HepG2 (cell line): ENCODE data around the gene ICE2. TPM values are rescaled to one million over a fixed set of nuclear protein-coding genes. Genes with fewer than 3 reads are reported as not detected.

Source experiments
- ATAC-seq: fragments of 200-7000 bp; cut with Tn5 transposase; 3 replicates; pipeline ENCODE4 v1.9.1; 2020; ENCODE audit warnings: mild to moderate bottlenecking, moderate library complexity
- BruUV-seq: library from RNA; stranded (reverse); fragments of 400-500 nt; replicated peaks from 2 replicates; lab custom pipeline; 2021; lab: Mats Ljungman, UMichigan
- CTCF ChIA-PET: fragments of 300-600 bp; formaldehyde crosslinking; extraction: SDS; loops from one replicate; lab custom pipeline; 2021; ENCODE audit warnings: low total read pairs, inconsistent platforms, low intra/inter-chr PET ratio; lab: Yijun Ruan, JAX
- POLR2A ChIA-PET: fragments of 350-600 bp; sonication (Branson Sonifier 250); formaldehyde crosslinking; loops from one replicate; lab custom pipeline; 2020; ENCODE audit warnings: antibody characterized with exemption, inconsistent platforms; lab: Yijun Ruan, JAX
- DNase-seq: peaks from one replicate; pipeline ENCODE4 v3.0.0-alpha.2; 2015; ENCODE audit warnings: low spot score
- FAIRE-seq: peaks from 3 replicates; lab custom pipeline; 2011; peaks lifted over from hg19 to GRCh38; lab: Jason Lieb, UNC
- H2AFZ ChIP-seq: one replicate; pipeline ENCODE4 v1.6.1; 2011; ENCODE audit warnings: low read length, inconsistent platforms
- H3K27ac ChIP-seq: fragments of 300-600 bp; 3 replicates; pipeline ENCODE4 v1.8.0; 2011; ENCODE audit warnings: mixed run types, mild to moderate bottlenecking, mixed read lengths, low read length, inconsistent platforms; ENCODE audit not compliant: insufficient read depth; ENCODE audit errors: extremely low read length
- H3K27me3 ChIP-seq, 2 experiments: fragments of 200-600 bp in 1 of 2; 2 replicates in 1 of 2; 3 replicates in 1 of 2; pipeline versions ENCODE4 v1.6.0 to v1.8.0; 2011; ENCODE audit warnings: low read length in 2 of 2, mild to moderate bottlenecking in 2 of 2, moderate library complexity in 2 of 2, inconsistent platforms in 1 of 2; ENCODE audit not compliant: insufficient read depth in 2 of 2, control insufficient read depth in 1 of 2
- H3K36me3 ChIP-seq, 2 experiments: fragments of 200-600 bp in 1 of 2; replicated peaks in 1 of 2; 2 replicates in 1 of 2; 3 replicates in 1 of 2; pipeline versions ENCODE4 v1.5.1 to v1.8.0; 2011; ENCODE audit warnings: low read length in 2 of 2, inconsistent platforms in 1 of 2; ENCODE audit not compliant: insufficient read depth in 2 of 2, control insufficient read depth in 1 of 2
- H3K4me1 ChIP-seq: 2 replicates; pipeline ENCODE4 v1.5.1; 2012; ENCODE audit warnings: low read length, inconsistent platforms; ENCODE audit not compliant: insufficient read depth
- H3K4me2 ChIP-seq: 2 replicates; pipeline ENCODE4 v1.6.0; 2011; ENCODE audit warnings: low read depth, low read length, inconsistent platforms
- H3K4me3 ChIP-seq, 3 experiments: fragments of 200-600 bp in 1 of 3; sonication (generic), shearing (Covaris generic) in 1 of 3; replicated peaks in 1 of 3; 2 replicates each; pipeline ENCODE4 v1.5.1; 2011 to 2016; ENCODE audit warnings: low read length in 3 of 3, inconsistent platforms in 2 of 3, low read depth in 2 of 3, mild to moderate bottlenecking in 2 of 3, control low read depth in 1 of 3, mixed read lengths in 1 of 3; ENCODE audit not compliant: insufficient read depth in 1 of 3
- H3K79me2 ChIP-seq: one replicate; pipeline ENCODE4 v1.6.1; 2011; ENCODE audit warnings: low read length, inconsistent platforms; ENCODE audit not compliant: insufficient read depth
- H3K9ac ChIP-seq: 2 replicates; pipeline ENCODE4 v1.6.0; 2011; ENCODE audit warnings: mild to moderate bottlenecking, low read depth, low read length, inconsistent platforms; ENCODE audit not compliant: insufficient read depth
- H3K9me3 ChIP-seq: 2 replicates; pipeline ENCODE4 v1.5.1; 2012; ENCODE audit warnings: mild to moderate bottlenecking, low read length
- H4K20me1 ChIP-seq: 2 replicates; pipeline ENCODE4 v1.6.0; 2011; ENCODE audit warnings: inconsistent platforms, mild to moderate bottlenecking, low read length, moderate library complexity; ENCODE audit not compliant: insufficient read depth
- ATF2 ChIP-seq: sonication (generic); formaldehyde crosslinking; IDR thresholded peaks from 2 replicates; pipeline ENCODE4 v1.4.0; 2020; ENCODE audit warnings: missing genetic modification reagents
- ATF7 ChIP-seq, 2 experiments: fragments of 450-650 bp in 1 of 2; sonication (generic) in 1 of 2; formaldehyde crosslinking in 1 of 2; IDR thresholded peaks; 2 replicates each; pipeline versions ENCODE4 v1.4.0 to v1.6.1; 2016 to 2020; ENCODE audit warnings: antibody characterized with exemption in 1 of 2, mild to moderate bottlenecking in 1 of 2, missing genetic modification reagents in 1 of 2
- CTCF ChIP-seq: sonication (generic); formaldehyde crosslinking; IDR thresholded peaks from 2 replicates; pipeline ENCODE4 v1.5.0; 2020; ENCODE audit warnings: mild to moderate bottlenecking, missing genetic modification reagents, moderate library complexity
- HDAC2 ChIP-seq: sonication (generic); formaldehyde crosslinking; IDR thresholded peaks from 2 replicates; pipeline ENCODE4 v1.4.0; 2020; ENCODE audit warnings: missing genetic modification reagents
- NKX3-1 ChIP-seq: sonication (generic); formaldehyde crosslinking; IDR thresholded peaks from 2 replicates; pipeline ENCODE4 v1.5.0; 2020; ENCODE audit warnings: missing genetic modification reagents
- PHF5A ChIP-seq: IDR thresholded peaks from one replicate; pipeline ENCODE4 v1.6.1; 2018; ENCODE audit warnings: low read depth, missing genetic modification reagents; ENCODE audit not compliant: unreplicated experiment
- RXRB ChIP-seq: IDR thresholded peaks from 2 replicates; pipeline ENCODE4 v1.6.1; 2016; ENCODE audit warnings: borderline replicate concordance, missing genetic modification reagents, missing compliant biosample characterization
- YEATS2 ChIP-seq: sonication (generic); formaldehyde crosslinking; IDR thresholded peaks from 2 replicates; pipeline ENCODE4 v1.4.0; 2020; ENCODE audit warnings: missing genetic modification reagents, borderline replicate concordance
- ZNF232 ChIP-seq: sonication (generic); formaldehyde crosslinking; IDR thresholded peaks from 2 replicates; pipeline ENCODE4 v1.4.0; 2020; ENCODE audit warnings: missing genetic modification reagents, borderline replicate concordance
- ZNF335 ChIP-seq: sonication (generic); formaldehyde crosslinking; IDR thresholded peaks from 2 replicates; pipeline ENCODE4 v1.4.0; 2020; ENCODE audit warnings: missing genetic modification reagents
- ZNF619 ChIP-seq: sonication (generic); formaldehyde crosslinking; IDR thresholded peaks from 2 replicates; pipeline ENCODE4 v1.4.0; 2020; ENCODE audit warnings: mild to moderate bottlenecking, missing genetic modification reagents
- ZNF7 ChIP-seq: IDR thresholded peaks from 2 replicates; pipeline ENCODE4 v1.6.1; 2016; ENCODE audit warnings: missing biosample characterization, missing genetic modification reagents
- ZNF782 ChIP-seq: sonication (generic); formaldehyde crosslinking; IDR thresholded peaks from 2 replicates; pipeline ENCODE4 v1.4.0; 2020; ENCODE audit warnings: missing genetic modification reagents, mild to moderate bottlenecking, borderline replicate concordance
- WGBS: methylation state at CpG from one replicate; pipeline ENCODE4 v1.1.6; 2017; ENCODE audit warnings: low lambda C conversion rate; 5-methylcytosine and 5-hydroxymethylcytosine counted together
- in situ Hi-C: cut with HindIII; loops from 2 replicates; pipeline ENCODE4 v1.10.0; 2017; ENCODE audit warnings: low pct_unique_long_range_greater_than_20kb; ENCODE audit not compliant: extremely low pct_ligation_motif_present
- intact Hi-C: fragments of 100-400 bp; cut with micrococcal nuclease; formaldehyde crosslinking; loops from one replicate; pipeline ENCODE4 v1.10.0; 2022; ENCODE audit not compliant: unreplicated experiment
- polyA plus RNA-seq, 8 experiments: library from polyadenylated mRNA; depleted of rRNA in 3 of 8; stranded (reverse) in 7 of 8; unstranded in 1 of 8; fragments of >200 nt; fragmentation: Illumina TruSeq in 4 of 8; extraction: Trizol in 4 of 8; gene quantifications; 2 replicates each; pipeline versions ENCODE4 v1.2.1 to v1.2.3, GENCODE V29; 2011 to 2016; ENCODE audit warnings: low read depth in 4 of 8, missing spikeins in 1 of 8, mixed read lengths in 1 of 8; ENCODE audit not compliant: insufficient read depth in 1 of 8
- total RNA-seq, 5 experiments: library from RNA; depleted of rRNA; stranded (reverse); fragments of >200 nt; fragmentation: Illumina TruSeq; extraction: Trizol; gene quantifications; 2 replicates each; pipeline ENCODE4 v1.2.3, GENCODE V29; 2016; ENCODE audit warnings: low read depth in 1 of 5

ICE2 gene
- total and polyA plus RNA-seq, 2 of the 13 experiments (the other 11 are each of a cell fraction or from before 2014, with no cell fraction given) = 24.8 to 26.4 TPM

- no peak for FAIRE-seq
- Histone ChIP-seq H3K27ac (peak overlapping the region; percentile 98), H3K9me3 (no peaks in the 10 kb centered on the region), H4K20me1 (no peaks in the 10 kb centered on the region), H3K36me3 (peaks cover 9 to 53% of the 10 kb centered on the region in 2 experiments), H3K9ac (no peak overlapping the region), H3K4me2 (no peak overlapping the region), H2AFZ (no peak overlapping the region), H3K27me3 (no peaks in the 10 kb centered on the region), H3K4me1 (peaks cover 70% of the 10 kb centered on the region), H3K79me2 (peaks cover 35% of the 10 kb centered on the region), H3K4me3 (no peak overlapping the region)
- BruUV-seq = no TSS peak
- TF ChIP-seq ZNF335 (CRISPR knock-in tag) (no peak), ZNF7 (CRISPR knock-in tag) (peak; percentile 56; the same call in 1 of the 2 replicates)
- intact Hi-C loops = no loop called here
- ATAC-seq = no peak
- in situ Hi-C loops = no loop called here
- WGBS = 97% methylated on average over 8 of the region's 8 CpGs
- POLR2A ChIA-PET = interaction anchor here (1.0 to 3.1 kb wide), 2 partner anchors 12 to 18 kb away, joined by 4 to 13 read pairs; no protein-coding TSS in a partner anchor
- CTCF ChIA-PET = no interaction called here
- DNase-seq = no peak
These were observed 97.7 kb downstream of the ICE2 start for GRCh38 chr15:60381148-60381788.

GRCh38 chr15:60379525-60380274 lies 99.2 kb downstream of the ICE2 start:
- ChIA-PET CTCF (no interaction called here), POLR2A (interaction anchor here (0.7 to 3.1 kb wide), 4 partner anchors 11 to 43 kb away, joined by 3 to 13 read pairs (median 6); no protein-coding TSS in a partner anchor)
- DNase-seq (peak; percentile 99), FAIRE-seq (peak; percentile 97), ATAC-seq (peak; percentile 96)
- Histone ChIP-seq H2AFZ (no peak overlapping the region), H3K36me3 (peaks cover 9 to 51% of the 10 kb centered on the region in 2 experiments), H3K27me3 (no peaks in the 10 kb centered on the region), H4K20me1 (no peaks in the 10 kb centered on the region), H3K9ac (peak overlapping the region; percentile 74), H3K4me3 (peak overlapping the region in 1 of 3 experiments; percentile 44; a peak in 1 of 6 replicates), H3K4me2 (peak overlapping the region; percentile 71), H3K27ac (peak overlapping the region; percentile 98), H3K4me1 (peaks cover 80% of the 10 kb centered on the region), H3K9me3 (no peaks in the 10 kb centered on the region), H3K79me2 (peaks cover 23% of the 10 kb centered on the region)
- intact Hi-C loops (loop anchor here (1.0 kb wide), 1 partner anchor 14 kb away; no protein-coding TSS in a partner anchor), in situ Hi-C loops (no loop called here)
- BruUV-seq = TSS peak; percentile 37
- WGBS = 7% methylated on average over 8 of the region's 8 CpGs
- TF ChIP-seq ATF7 (IDR thresholded peaks at IDR 0.05) = peak; percentile 11; the same call in 1 of the 2 replicates
- no peak for TF ChIP-seq ATF7 (CRISPR knock-in tag; IDR thresholded peaks at IDR 0.05)
- no peak for TF ChIP-seq ZNF782
- TF ChIP-seq RXRB = peak; percentile 83; the same call in 1 of the 2 replicates
- TF ChIP-seq ATF2 = peak; percentile 84; the same call in 1 of the 2 replicates
- TF ChIP-seq PHF5A (CRISPR knock-in tag) = no peak
- peak; percentile 53; the same call in 1 of the 2 replicates for TF ChIP-seq ZNF232
- TF ChIP-seq HDAC2 (CRISPR knock-in tag) = peak; percentile 93
- peak; percentile 88; the same call in 1 of the 2 replicates for TF ChIP-seq NKX3-1 (CRISPR knock-in tag)
- TF ChIP-seq CTCF = no peak
- TF ChIP-seq ZNF619 (CRISPR knock-in tag) = no peak
- peak; percentile 46; the same call in 1 of the 2 replicates for TF ChIP-seq YEATS2 (CRISPR knock-in tag)
